22Rv1 (cell line): ENCODE data around the gene SLC16A14.
A peak's percentile ranks its signal among the peaks of the same experiment; 100 is the strongest.

Experiments
- H3K27ac ChIP-seq: fragments of 450-650 bp; 2 replicates; pipeline ENCODE4 v1.5.1; 2017
- ZFX ChIP-seq: fragments of 450-650 bp; IDR thresholded peaks from 2 replicates; pipeline ENCODE4 v1.6.1; 2017; ENCODE audit warnings: antibody characterized with exemption, borderline replicate concordance
- TF ChIP-seq, protein P1 (sequence below): fragments of 450-650 bp; IDR thresholded peaks from 2 replicates; pipeline ENCODE4 v1.5.1; 2017; ENCODE audit warnings: mild to moderate bottlenecking

SLC16A14 gene

DNA sequence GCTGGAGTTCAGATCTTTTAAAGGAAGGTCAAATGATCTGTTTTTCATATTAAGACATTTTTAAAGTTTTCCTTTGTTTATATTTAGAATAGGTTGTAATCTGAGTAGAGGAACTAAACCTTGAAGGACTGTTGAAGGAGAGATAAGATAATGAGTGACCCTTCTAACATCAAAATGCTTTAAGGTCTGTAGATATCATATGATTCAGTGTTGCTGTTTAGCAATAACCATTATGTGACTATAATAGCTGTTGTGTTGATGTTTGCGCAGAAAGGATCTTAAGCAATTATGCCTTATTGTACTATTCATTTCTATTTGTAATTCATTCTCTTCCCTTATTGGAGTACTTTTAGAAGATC lies 60.0 kb downstream of the SLC16A14 start:
- TF ChIP-seq, protein P1, sequence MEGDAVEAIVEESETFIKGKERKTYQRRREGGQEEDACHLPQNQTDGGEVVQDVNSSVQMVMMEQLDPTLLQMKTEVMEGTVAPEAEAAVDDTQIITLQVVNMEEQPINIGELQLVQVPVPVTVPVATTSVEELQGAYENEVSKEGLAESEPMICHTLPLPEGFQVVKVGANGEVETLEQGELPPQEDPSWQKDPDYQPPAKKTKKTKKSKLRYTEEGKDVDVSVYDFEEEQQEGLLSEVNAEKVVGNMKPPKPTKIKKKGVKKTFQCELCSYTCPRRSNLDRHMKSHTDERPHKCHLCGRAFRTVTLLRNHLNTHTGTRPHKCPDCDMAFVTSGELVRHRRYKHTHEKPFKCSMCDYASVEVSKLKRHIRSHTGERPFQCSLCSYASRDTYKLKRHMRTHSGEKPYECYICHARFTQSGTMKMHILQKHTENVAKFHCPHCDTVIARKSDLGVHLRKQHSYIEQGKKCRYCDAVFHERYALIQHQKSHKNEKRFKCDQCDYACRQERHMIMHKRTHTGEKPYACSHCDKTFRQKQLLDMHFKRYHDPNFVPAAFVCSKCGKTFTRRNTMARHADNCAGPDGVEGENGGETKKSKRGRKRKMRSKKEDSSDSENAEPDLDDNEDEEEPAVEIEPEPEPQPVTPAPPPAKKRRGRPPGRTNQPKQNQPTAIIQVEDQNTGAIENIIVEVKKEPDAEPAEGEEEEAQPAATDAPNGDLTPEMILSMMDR, result no peak
- no peak for TF ChIP-seq ZFX
- no peak overlapping the region for H3K27ac ChIP-seq

DNA sequence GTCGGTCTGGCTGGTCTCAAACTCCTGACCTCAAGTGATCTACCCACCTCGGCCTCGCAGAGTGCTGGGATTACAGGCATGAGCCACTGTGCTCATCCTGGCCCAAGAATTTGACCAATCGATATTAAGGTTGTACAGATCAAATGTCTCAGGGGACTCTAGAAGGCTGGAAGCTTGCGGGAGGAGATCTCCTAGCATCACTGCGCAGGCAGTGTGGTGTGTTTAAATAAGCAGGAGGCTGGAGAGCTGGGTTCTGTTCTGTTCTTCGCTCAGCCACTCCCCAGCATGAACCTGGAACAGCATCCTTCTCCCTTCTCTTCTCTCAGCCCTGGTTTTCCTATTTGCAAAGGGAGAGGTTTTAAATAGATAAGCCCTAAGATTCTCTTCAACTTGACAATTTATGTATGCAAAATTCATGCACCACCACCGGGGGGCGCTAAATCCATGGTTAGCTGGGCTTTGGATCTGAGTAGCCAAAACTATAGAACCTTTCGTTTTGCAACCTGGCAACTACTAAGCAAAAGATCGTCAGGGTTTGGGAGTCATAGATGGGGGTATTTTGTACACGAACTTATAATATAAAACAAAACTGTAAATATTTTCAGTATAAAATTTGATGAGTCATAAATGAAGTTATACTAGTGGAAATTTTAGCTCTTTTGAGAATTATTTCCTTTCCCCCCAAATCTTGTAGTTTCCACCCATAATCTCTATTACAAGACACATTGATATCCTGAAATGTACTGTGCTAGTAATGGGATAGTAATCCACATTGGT lies 60.6 kb downstream of the SLC16A14 start:
- TF ChIP-seq, protein P1, result peak; percentile 91
- no peak for TF ChIP-seq ZFX
- H3K27ac ChIP-seq, result no peak overlapping the region

DNA sequence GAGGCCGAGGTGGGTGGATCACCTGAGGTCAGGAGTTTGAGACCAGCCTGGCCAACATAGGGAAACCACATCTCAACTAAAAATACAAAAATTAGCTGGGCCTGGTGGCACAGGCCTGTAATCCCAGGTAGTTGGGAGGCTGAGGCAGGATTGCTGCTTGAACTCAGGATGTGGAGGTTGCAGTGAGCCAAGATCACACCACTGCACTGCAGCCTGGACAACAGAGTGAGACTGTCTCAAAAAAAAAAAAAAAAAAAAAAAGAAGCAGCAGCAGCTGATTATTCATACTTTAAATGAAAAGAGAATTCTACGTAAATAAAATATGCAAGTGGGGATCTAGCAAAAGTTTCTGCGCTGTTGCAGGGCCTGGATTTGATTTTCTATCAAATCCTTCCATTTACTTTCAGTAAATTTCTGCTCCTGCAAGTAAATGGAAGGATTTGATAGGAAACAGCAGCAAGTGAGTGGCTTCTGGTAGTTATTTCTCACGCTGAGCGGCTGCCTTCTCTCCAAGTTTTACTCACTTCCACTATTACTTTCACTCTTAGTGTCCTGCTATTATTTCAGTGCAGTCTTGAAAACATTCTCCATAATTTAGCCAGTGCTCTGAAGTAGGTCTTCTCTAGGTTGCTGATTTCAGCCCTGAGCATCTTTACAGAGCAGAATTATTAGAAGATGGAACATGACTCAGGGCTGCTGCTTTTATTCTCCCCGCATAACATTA lies 68.4 kb downstream of the SLC16A14 start:
- H3K27ac ChIP-seq, result no peak overlapping the region
- TF ChIP-seq, protein P1, result no peak
- TF ChIP-seq ZFX, result no peak

DNA sequence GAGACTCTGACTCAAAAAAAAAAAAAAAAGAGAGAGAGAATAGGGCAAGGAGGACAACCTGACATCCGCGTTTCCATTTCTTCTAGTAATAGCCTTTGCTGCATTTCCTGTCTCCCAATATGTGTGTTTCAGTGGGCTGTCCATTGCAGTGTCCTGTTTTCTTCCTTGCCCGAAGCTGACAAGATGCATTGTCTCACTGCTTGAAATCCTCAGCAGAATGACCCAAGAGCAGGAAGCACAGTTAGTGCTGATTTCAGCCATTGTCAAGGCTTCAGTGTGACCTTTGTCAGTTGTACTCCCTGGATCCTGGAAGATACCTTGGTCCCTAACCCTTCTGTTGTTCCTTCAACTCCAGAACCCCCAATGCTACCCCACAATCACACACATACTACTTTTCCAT lies 71.2 kb downstream of the SLC16A14 start:
- H3K27ac ChIP-seq, result no peak overlapping the region
- TF ChIP-seq, protein P1, result no peak
- TF ChIP-seq ZFX, result no peak

DNA sequence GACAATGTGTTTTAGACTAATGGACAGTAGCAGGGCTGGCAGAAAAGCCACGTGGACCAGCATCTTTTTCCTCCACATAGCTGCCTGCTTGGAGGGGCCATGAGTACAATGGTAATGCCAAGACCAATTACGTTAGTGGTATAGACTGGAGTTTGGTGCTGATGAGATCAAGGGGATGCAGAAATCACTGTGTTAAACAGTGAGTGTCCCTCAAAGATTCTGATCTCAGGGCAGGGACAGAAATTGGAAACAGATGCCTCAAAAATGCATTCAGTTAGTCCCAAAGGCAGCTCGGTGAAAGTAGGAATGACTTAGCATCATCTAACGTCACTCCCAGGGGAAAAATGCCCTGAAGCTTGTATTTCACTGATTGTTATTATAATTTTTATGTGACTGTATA lies 72.4 kb downstream of the SLC16A14 start:
- TF ChIP-seq, protein P1, result no peak
- TF ChIP-seq ZFX, result no peak
- no peak overlapping the region for H3K27ac ChIP-seq

DNA sequence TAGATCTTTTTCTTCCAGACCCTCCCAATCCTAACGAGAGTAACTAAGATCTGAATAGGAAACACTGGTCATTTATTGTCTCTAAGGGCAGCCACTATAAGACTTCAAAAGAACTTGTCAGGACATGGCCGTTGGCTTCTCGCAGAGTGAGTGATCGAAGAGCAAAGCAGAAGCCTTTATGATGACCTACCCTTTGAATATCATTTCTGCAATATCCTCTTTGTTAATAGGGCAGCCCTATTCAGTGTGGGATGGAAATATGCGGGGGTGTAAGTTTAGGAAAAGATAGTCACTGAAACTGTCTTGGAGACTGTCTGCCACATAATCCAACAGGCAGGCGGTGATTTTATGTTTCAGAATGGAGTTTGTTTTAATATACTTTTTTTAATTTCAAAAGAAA lies 75.5 kb downstream of the SLC16A14 start:
- no peak for TF ChIP-seq ZFX
- TF ChIP-seq, protein P1, result no peak
- H3K27ac ChIP-seq, result no peak overlapping the region
